HG02642 (cell line): ENCODE measurements around the gene ADARB2.
"Not testable (repeated sequence)": the region's sequence is repeated elsewhere in the genome, so short reads cannot be mapped to it uniquely, and the experiment has no call there.

Experiments
- ATAC-seq: cut with Tn5 transposase; IDR thresholded peaks from one replicate; pipeline ENCODE4 v1.9.1; 2021; ENCODE audit warnings: mild to moderate bottlenecking; ENCODE audit not compliant: unreplicated experiment, poor library complexity

Gene ADARB2

DNA sequence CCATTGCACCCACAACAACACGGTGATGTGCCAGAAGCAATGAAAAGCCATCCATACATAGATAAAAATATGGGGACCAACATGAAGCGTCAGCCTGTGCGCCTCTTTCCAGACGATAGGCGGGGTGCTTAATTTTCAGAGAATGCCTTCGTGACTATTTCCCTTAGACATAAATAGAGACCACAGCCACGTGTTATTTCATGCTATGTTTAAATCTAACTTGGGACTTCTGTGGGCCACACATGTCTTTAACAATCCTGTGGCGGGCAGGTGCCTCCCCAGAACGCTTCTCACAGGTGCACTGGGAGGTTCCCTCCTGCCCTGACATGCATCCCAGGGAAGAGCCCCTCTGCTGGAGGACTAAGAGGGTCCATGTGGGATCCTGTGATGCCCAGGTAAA is 259.7 kb downstream of the ADARB2 start:
- ATAC-seq, result no peak

GRCh38 chr10:1476455-1476803 is 260.9 kb downstream of the ADARB2 start:
- no peak for ATAC-seq

DNA sequence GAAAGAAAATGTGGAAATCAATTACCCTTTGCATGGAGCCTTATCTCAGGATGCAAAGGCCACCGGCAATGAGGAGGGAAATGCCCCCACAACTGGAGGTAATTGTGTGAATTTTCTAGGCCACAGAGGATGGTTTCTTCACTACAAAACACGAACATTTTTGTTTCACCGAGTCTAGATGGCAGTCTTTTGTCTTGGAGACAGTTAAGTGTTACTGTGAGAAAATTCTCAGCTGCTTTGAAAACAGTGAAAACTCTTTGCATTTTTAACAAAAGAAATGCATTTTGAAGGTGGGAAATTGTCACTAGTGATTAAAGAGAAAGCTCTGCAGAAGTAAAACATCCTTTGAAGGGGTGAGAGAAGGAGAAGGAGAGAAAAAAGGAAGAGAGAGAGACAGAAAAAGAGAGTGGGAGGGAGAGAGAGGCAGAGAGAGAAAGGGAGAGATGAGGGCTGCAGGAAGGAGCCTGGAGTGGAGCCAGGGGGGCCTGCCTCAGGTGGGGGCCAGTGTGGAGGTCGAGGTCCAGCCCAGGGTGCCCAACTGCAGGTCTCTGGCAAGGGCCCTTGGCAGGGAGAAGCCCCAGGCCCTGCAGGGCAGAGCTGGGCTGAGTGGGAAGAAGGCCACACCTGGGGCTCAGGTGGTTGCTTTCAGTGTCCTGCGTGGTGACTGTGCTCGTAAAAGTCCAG is 261.4 kb downstream of the ADARB2 start:
- no peak for ATAC-seq

GRCh38 chr10:1475098-1475591 is 262.2 kb downstream of the ADARB2 start:
- no peak for ATAC-seq

- ATAC-seq, result no peak
These were observed 262.8 kb downstream of the ADARB2 start for GRCh38 chr10:1474376-1475097.

DNA sequence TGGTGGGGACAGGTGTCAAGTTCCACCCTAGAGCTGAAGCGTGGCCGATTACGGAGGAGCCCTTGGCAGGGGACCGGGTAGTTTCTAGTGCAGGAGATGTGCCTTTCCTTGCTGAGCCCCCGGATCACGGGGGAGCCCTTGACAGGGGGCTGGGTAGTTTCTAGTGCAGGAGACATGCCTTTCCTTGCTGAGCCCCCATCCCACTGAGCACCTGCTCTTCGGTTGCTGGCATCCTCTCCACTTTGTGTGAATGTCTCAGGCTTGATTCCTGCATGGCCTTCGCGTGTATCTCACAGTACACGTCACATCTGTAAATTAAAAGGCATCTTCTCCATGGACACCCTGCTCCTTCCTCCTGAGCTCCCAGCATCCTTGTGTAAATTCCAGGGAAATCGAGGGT is 263.5 kb downstream of the ADARB2 start:
- ATAC-seq, result no peak

GRCh38 chr10:1472178-1472958 is 265.0 kb downstream of the ADARB2 start:
- no peak for ATAC-seq

- ATAC-seq, result no peak
These were observed 268.5 kb downstream of the ADARB2 start for GRCh38 chr10:1468811-1469210.

DNA sequence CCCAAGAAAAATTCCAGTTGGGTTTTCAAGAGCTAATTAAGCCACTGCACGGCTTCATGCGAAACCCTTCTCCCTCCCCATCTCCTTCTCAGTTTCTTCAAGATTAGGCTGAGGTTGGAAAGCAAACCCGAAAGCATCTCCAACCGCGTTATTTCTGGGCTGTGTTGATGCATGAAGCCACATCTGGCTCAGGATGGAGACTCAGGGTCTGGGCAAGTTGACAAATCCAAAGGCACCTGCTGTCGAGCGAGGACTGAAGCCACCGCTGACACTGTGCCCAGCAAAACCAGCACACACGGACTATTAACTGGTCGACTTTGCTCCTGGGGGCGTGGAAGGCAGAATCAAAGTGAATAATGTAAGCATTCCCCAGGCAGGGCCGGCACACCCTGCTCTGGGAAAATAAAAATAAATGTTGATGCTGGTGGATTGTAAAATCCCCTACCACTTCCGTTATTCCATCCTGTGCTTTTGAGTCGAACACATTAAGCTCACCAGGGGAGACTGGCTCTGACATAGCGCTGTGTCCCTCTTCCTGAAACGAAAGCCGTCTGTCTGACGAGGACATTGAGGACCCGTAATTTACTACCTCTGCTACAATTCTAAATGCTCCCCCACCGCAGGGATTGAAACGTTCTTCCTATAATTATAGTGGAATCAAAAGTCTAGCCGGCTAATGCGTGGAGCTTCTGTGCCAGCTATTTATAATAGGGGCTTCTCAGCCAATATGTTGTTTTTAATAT is 269.8 kb downstream of the ADARB2 start:
- no peak for ATAC-seq

- ATAC-seq, result no peak
These were observed 271.1 kb downstream of the ADARB2 start for GRCh38 chr10:1465993-1466764.

GRCh38 chr10:1465418-1465911 is 271.9 kb downstream of the ADARB2 start:
- peak; percentile 62 for ATAC-seq

DNA sequence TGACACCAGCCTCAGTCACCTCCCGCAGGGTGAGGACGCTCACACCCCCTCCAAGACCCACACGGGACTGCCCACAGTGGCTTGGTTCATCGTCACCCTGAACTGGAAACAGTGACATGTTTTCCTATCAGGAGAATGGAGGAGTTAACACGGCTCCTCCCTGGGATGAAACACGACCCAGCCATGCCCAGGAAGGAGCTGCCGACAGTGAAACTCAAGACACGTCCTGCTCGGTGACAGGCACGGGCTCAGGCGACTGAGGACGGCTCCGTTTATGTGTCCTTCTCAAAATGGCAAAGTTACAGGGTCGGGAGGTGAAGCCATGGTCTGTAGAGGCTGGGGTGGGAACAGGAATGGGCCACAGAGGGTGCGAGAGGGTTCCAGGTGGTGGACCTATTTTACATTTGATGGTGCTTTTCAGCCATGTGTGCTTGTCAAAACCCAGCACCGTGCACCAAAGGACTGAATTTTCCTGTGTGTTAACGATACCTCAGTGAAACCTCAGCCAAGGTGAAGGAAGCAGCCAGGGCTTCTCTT is 272.4 kb downstream of the ADARB2 start:
- ATAC-seq, result peak; percentile 17

GRCh38 chr10:1463971-1464370 is 273.4 kb downstream of the ADARB2 start:
- not testable (repeated sequence) for ATAC-seq

DNA sequence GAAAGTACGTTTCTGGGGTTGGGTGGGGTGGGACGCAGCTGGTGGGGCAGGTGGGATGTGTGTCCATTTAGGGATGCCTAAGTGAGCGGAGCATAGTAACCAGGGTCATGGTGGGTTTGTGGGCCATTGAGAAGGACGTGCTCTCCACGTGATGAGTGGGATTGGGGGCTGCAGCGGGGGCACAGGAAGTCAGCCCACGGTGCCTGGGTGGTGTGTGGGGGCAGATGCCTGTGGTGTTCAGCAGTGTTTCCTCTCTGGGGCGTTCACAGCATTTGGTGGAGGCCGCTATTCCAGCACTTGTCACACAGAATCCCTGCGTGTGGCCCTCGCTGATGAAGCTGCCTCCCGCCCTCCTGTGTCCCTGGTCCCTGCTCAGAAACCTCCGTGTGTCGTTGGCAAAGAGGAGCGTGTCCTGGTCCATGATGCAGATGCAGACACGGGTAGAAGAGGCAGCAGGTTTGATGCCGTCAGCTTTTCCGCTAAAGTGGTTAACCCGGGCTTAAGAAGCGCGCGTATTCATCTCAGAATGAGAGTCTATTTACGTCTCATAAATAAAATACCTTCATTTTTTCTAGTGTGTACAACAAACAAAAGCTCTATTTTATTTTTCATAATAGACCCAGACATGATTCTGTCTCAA is 274.2 kb downstream of the ADARB2 start:
- ATAC-seq, result no peak

GRCh38 chr10:1462521-1462920 is 274.8 kb downstream of the ADARB2 start:
- no peak for ATAC-seq

GRCh38 chr10:1462032-1462431 is 275.3 kb downstream of the ADARB2 start:
- ATAC-seq, result no peak

DNA sequence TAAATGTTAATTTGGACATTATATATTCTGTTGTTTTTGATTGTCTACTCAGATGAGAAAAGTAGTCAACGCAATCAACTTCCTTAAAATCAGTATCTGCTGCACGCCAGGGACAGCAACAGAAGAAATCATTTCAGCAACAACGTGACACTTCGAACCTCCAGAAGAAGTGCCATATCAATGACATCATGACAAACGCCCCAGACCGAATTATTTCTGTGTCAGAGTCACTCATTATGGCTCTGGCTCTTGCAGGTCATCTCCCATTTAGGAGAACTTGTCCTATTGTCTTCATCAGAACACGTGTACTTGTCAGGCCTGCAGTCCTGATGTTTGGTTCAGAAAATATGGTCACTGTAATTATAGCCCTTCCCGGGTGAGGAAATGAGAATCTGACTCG is 276.3 kb downstream of the ADARB2 start:
- ATAC-seq, result no peak

DNA sequence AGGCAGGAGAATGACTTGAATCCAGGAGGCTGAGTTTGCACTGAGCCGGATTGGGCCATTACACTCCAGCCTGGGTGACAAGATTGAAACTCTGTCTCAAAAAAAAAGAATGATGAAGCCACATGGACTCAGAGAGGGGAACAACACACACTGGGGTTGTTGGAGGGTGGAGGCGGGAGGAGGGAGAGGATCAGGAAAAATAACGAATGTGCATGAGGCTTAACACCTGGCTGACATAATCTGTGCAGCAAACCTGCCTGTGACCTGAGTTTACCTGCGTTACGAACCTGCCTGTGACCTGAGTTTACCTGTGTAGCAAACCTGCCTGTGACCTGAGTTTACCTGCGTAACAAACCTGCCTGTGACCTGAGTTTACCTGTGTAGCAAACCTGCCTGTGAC is 277.7 kb downstream of the ADARB2 start:
- ATAC-seq, result not testable (repeated sequence)

DNA sequence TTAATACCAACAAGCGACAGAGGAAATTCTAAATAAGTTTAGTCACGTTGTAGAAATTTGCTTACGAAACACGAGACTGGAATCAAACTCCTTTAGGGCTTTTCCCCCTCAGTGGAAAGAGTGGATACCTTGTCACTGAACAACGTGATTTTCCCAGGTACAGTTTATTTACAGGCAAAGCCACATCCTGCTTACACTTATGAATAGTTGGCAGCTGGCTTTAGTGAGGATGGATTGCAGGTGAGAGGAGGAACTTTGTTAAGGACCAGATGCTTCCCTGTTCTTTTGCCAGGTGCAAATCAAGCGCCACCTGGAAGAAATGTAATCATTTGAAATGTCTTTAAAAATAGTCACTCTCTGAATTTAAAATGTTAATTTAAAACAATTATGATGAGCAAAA is 282.4 kb downstream of the ADARB2 start:
- peak; percentile 20 for ATAC-seq
